ENCODE measurements around the gene CLIC6.

Gene CLIC6

GRCh38 chr21:34728479-34728878, 59.7 kb downstream of the CLIC6 start:
- DNase-seq: no peak

GRCh38 chr21:34730194-34730593, 61.4 kb downstream of the CLIC6 start:
- DNase-seq: no peak

DNA sequence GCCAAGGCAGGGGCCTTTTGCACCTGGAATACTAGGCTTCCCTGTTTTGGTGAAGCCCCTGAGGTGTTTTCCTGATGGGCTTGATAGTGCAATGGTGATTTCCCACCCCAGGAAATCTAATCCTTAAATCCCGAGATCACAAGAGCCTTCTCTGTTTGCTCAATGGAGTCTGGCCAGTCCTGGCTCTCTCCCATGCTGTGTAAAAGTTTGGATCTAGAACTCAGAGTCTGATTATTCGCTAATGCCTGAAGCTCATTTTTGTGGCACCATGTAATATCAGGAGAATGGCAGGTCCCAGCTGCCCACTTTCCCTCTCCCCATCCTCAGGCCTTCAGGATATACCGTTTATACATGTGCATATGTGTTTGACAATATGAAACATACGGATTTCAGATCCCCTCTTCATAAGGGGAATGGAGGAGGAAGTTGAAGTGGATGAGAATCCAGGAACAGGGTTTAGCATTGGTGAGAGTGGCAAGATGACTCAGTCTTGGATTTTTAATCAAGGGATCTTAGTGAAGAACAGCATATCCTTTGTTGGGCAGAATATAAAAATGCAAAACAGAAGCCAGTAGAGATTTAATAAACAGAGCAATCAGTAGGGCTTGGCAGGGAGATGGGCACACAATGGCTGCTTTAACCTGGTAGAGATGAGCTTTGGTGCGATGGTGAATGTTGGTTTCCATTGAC, 62.1 kb downstream of the CLIC6 start:
- DNase-seq: no peak

DNA sequence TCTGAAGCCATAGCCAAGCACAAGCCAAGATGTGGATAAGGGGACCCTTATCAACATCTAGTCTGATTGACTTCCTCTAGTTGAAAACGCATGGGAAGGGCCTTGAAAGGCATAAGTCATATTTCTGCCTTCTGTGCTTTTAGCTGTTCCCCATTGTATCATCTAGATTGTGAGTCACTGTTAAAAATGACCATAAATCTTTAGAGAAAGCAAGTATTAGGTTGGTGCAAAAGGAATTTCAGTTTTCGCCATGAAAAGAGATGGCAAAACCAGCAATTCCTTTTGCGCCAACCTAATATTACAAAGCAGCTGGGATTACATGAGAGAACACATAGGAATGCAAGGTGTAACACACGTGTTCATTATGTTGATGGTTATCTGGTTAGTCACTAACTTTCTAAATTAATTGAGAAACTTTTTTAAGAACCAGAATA, 63.6 kb downstream of the CLIC6 start:
- no peak for DNase-seq

GRCh38 chr21:34733852-34734251, 65.1 kb downstream of the CLIC6 start:
- no peak for DNase-seq

- no peak for DNase-seq
Measured at GRCh38 chr21:34734696-34735095, 65.9 kb downstream of the CLIC6 start.

DNA sequence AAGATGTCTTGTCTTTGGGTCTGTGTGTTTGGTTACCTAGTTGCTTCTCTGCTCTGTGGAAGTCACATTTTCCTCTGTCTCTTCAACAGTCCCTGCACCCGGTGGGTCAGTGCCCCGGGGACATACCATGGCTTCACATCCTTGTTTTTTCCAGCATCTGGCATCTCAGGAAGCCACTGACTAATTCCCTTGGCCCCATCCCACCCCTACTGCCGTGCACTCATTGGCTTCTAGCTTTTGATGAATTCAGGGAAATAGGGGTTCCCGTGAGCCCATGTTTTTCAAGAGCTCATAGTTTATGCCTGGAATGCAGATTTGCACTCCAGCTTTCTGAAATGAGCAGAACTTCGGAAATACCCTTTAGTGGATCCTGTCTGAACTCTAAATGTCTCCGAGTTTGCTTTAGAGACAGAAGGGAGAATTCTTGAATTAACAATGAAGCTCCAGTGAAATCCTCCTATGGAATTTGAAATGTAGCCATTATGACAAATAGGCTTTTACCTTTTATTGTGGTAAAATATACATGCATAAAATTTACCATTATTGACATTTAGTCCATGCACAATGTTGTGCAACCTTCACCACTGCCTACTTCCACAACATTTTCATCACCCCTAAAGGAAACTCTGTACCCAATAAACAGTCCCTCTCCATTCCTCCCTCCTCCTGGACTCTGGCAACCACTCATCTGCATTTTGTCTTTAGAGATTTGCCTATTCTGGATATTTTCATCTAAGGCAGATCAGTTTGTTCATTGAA, 67.5 kb downstream of the CLIC6 start:
- DNase-seq: no peak

DNA sequence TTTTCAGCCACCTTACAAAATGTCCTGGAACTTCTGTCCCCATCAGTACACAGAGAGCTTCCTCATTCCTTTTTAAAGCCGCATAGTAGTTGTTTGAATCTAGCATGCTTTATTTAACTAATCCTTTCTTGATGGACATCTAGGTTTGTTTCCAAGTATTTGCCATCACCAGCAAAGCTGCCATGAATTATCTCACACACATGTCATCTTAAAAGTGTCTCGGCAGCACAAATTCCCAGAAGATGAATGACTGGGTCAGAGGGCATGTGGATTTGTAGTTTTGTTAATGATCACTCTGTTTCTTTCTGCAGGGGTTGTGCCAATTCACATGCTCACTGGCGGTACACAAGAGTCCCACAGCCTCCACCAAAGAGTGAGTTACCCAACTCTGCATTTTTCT, 68.3 kb downstream of the CLIC6 start:
- DNase-seq: no peak

DNA sequence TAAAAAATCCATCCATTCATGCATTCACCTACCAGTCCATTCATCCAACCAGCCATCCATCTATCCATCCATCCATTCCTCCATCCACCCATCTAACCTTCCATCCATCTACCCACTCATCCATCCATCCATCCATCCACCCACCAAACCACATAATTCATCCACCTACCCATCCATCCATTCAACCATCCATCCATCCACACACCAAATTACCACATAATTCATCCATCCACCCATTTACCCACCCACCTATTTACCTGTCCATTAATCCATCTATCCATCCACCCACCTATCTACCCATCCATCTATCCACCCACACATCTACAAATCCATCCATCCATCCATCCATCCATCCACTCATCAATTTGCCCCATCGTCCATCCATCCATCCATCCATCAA, 71.4 kb downstream of the CLIC6 start:
- no peak for DNase-seq

GRCh38 chr21:34743285-34743684, 74.5 kb downstream of the CLIC6 start:
- DNase-seq: no peak

- no peak for DNase-seq
Measured at GRCh38 chr21:34743831-34744230, 75.0 kb downstream of the CLIC6 start.

DNA sequence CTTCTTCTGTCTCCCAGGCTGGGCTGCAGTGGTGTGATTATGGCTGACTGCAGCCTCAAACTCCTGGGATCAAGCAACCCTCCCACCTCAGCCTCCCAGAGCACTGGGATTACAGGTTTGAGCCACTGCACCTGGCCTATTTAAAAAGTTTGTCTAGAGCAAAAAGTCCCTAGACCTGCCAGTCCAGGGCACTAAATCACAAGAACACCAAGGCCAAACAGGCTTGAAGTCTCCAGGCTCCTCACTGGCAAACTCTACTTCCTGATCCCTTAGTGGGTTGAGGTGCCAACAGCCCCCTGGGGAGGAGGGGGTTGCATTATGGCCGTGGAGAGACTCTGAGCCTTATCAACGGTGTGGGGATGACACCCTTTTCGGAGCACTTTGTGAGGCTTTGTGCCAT, 76.0 kb downstream of the CLIC6 start:
- DNase-seq: no peak

GRCh38 chr21:34745557-34746255, 76.9 kb downstream of the CLIC6 start:
- DNase-seq: peak in 4 of 5 donors; percentile 18 to 48 (median 29)

DNA sequence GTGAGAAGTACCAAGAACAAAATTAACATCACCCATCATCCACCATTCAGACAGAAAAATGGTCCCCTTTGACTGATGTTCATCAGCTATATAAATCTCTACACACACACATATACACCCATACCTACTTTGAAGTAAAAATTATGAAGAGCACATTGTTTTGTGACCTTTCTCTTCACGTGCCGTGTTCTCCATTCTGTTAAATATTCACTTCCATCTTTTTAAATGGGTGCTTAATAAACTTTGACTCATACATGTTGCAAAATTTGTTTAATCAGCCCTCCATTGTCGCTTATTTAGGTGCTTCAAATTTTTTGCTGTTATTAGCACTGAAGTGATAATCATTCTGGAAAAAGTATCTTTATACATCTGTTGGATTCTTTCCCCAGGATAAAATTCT, 80.1 kb downstream of the CLIC6 start:
- no peak for DNase-seq

GRCh38 chr21:34754690-34755647, 86.2 kb downstream of the CLIC6 start:
- no peak for DNase-seq

GRCh38 chr21:34761758-34762330, 93.0 kb downstream of the CLIC6 start:
- no peak for DNase-seq

DNA sequence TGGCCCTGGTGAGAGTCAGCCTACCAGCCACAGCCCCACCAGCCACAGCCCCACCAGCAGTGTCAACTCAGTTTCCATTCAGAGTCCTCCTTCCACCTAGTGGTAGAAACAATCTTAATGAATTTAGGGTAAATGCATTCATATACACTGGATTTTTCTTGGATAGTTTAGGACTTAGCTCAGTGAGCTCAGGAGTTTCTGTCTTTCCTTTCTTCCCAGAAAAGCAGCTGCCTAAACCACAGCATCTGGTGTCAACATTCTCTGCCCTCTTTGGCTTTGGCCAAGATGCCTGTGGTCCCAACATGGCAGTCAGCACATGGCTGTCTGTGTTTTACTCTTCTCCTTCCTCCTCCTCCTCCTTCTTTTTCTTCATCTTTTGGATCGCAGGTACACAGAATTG, 94.0 kb downstream of the CLIC6 start:
- no peak for DNase-seq

DNA sequence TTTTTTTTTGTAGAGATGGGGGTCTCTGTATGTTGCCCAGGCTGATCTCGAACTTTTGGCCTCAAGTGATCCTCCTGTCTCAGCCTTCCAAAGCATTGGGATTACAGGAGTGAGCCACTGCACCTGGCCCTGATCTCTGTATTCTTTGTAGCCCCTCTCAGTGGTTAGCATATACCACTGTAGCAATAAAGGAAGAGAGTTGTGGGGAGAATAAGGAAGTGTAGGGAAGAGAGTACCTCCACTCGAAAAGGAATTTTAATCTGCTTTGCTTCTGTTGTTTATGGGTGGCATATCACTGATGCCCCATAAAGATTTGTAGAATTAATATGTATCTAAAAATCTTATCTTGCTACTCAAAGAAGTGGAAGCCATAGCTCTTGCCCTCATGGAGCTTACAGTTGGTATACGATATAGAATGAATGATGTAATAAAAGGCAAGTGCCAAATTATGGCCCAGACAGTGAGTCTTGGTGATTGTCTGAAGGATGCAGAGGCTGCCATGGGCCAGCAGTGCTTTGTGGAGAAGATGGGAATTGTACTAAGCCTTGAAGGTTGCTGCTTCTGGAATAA, 96.0 kb downstream of the CLIC6 start:
- DNase-seq: no peak

- no peak for DNase-seq
Measured at GRCh38 chr21:34765619-34766018, 96.8 kb downstream of the CLIC6 start.

DNA sequence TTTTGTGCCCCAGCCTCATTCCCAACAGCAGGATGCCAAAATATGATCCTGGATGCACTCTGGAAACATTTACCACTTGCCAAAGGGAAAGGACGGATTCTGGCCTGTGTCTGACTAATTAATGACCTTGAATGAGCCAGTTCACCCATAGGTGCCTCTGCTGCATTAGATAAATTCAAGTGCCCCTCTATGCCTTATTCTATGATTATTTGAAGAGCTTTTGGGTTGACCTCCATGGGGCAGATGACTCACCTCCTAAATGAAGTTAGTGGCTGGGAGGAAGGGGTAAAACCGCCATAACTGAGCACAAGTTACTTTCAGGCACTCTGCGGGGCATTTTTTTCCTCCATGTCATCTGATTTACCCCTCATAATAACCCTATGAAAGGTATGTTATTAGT, 98.1 kb downstream of the CLIC6 start:
- no peak for DNase-seq

Measured in T-helper 1 cell (primary cell).